Fibroblast of the aortic adventitia (primary cell): ENCODE measurements around the gene SDK2. TPM values are rescaled to one million over a fixed set of nuclear protein-coding genes. Genes with fewer than 3 reads are reported as not detected.

ENCODE experiments used
- DNase-seq: peaks from one replicate; pipeline ENCODE4 v3.0.0-alpha.2; 2010; ENCODE audit warnings: low read depth
- H3K4me3 ChIP-seq: 2 replicates; pipeline ENCODE4 v1.5.1; 2011; ENCODE audit warnings: low read depth, mild to moderate bottlenecking, control low read depth, low read length, moderate library complexity
- CTCF ChIP-seq: IDR thresholded peaks from 2 replicates; pipeline ENCODE4 v1.5.1; 2011; ENCODE audit warnings: mild to moderate bottlenecking, low read length, control low read depth, inconsistent platforms; ENCODE audit not compliant: insufficient read depth
- total RNA-seq: library from RNA; depleted of rRNA; stranded (reverse); fragments of >200 nt; gene quantifications from 2 replicates; pipeline ENCODE4 v1.2.3, GENCODE V29; 2012; ENCODE audit warnings: low replicate concordance

The SDK2 gene
- total RNA-seq, 1 donor = not detected

- H3K4me3 ChIP-seq = no peak overlapping the region
- no peak for TF ChIP-seq CTCF
- no peak for DNase-seq
Measured at GRCh38 chr17:73390221-73390620, 254.0 kb downstream of the SDK2 start.

GRCh38 chr17:73389411-73389810 lies 254.8 kb downstream of the SDK2 start:
- H3K4me3 ChIP-seq = no peak overlapping the region
- no peak for TF ChIP-seq CTCF
- DNase-seq = no peak

GRCh38 chr17:73388578-73388905 lies 255.7 kb downstream of the SDK2 start:
- no peak overlapping the region for H3K4me3 ChIP-seq
- no peak for TF ChIP-seq CTCF
- DNase-seq = no peak

GRCh38 chr17:73387746-73388577 lies 256.3 kb downstream of the SDK2 start:
- TF ChIP-seq CTCF = no peak
- H3K4me3 ChIP-seq = no peak overlapping the region
- DNase-seq = peak; percentile 25

- no peak for DNase-seq
- TF ChIP-seq CTCF = no peak
- no peak overlapping the region for H3K4me3 ChIP-seq
Measured at GRCh38 chr17:73386561-73386960, 257.7 kb downstream of the SDK2 start.

GRCh38 chr17:73384926-73385325 lies 259.3 kb downstream of the SDK2 start:
- no peak for TF ChIP-seq CTCF
- H3K4me3 ChIP-seq = no peak overlapping the region
- DNase-seq = no peak
